Measurements from ENCODE around the gene CD300LF.

Gene CD300LF

DNA sequence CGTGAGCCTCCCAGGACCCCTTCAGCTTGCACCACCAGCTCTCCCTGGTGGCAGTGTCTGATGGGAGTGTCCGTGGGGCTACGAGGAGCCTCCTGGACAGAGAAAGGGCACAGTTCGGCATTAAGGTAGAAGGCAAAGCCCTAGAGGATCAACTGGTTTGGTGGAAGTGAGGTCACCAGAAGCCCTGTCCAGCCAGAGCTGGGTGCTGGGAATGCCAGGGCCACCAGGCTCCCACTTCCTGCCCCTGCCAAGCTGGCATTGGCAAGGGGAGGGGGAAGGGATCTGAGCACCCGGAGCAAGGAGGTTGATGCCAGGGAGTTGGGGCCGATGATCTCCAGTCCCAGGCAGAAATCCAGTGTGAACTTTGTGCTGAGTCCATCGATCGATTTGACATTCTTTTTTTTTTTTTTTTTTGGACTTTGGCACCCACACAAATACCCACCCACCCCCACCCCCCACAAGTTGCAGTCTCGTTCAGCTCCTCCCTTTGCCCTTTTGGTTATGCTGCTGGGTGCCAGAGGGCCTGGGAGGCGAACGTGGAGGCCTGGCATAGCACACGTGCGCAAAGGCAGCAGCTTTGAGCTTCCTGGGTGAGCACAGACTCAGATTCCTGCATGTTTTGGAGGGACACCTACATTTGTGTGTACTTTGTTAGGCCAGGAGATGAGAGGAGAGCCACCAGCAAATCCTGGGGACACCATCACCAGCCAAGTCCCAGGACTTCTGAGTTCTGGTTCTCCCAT is 37.8 kb upstream of the CD300LF start:
- H3K9me3 Mint-ChIP-seq: no peaks in the 10 kb centered on the region
- H3K4me3 Mint-ChIP-seq: peak overlapping the region; percentile 92
- peaks cover 57% of the 10 kb centered on the region for H3K36me3 Mint-ChIP-seq (ENCODE audit: low read depth)
- peak overlapping the region; percentile 93 for H3K27ac Mint-ChIP-seq
- peaks cover 66% of the 10 kb centered on the region for H3K4me1 Mint-ChIP-seq (ENCODE audit: low read depth)
- DNase-seq: no peak
- no peaks in the 10 kb centered on the region for H3K27me3 Mint-ChIP-seq

DNA sequence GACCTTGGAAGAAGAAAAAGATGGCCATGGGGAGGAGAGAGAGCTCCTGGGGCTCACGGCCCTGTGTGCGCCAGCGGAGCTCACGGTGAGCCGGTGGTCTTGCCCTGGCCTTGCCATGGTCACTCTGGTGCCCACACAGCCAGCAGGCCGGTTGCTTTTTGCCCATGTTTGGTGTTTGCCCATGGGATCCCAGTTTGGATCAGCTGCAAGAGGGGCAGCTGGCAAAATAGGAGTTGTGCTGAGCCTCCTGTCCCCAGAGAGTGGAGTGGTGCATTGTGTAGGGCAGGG is 37.3 kb upstream of the CD300LF start:
- H3K9me3 Mint-ChIP-seq: no peaks in the 10 kb centered on the region
- no peak for DNase-seq
- H3K27me3 Mint-ChIP-seq: no peaks in the 10 kb centered on the region
- peak overlapping the region; percentile 92 for H3K4me3 Mint-ChIP-seq
- H3K27ac Mint-ChIP-seq: peak overlapping the region; percentile 93
- H3K36me3 Mint-ChIP-seq (ENCODE audit: low read depth): peaks cover 52% of the 10 kb centered on the region
- peaks cover 61% of the 10 kb centered on the region for H3K4me1 Mint-ChIP-seq (ENCODE audit: low read depth)

DNA sequence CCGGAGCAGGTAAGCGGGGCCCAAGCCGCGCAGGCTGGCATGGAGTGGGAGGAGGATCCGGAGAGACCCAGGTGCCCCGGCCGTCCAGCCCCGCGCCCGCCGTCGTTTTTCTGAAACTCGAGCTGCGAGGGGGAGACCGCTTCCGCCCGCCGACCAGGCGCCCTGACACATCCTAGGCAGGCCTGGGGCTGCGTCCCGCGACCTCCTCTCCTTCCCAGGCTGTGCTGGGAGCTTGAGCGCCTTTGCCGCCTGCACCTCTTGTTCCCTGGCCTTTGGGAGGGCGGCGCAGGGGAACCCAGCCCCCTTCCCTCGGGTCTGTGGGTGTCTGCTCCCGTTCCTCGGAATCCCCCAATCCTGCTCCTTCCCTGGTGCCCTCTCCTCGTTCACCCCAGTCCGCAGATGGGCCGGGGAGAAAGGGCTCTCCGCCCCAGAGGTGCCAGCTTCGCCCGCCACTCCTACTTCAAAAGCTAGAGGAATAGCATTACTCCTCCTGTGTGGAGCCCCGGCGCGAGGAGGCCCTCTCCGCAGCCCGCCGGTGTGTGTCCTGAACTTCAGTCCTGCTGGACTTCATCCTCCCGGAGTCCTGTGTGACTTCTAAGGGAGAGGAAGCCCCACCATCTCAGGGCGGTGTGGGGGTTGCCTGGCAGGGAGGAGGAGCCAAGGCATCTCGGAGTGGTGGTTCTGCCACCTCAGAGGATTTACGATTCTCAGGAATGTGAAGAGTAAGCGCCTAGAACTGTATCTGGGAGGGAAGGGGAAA is 36.7 kb upstream of the CD300LF start:
- Mint-ChIP-seq H3K36me3 (ENCODE audit: low read depth) (peaks cover 47% of the 10 kb centered on the region), H3K27ac (peak overlapping the region; percentile 93), H3K4me1 (ENCODE audit: low read depth) (peaks cover 61% of the 10 kb centered on the region), H3K27me3 (no peaks in the 10 kb centered on the region), H3K9me3 (no peaks in the 10 kb centered on the region), H3K4me3 (peak overlapping the region; percentile 92)
- DNase-seq: peak; percentile 71

DNA sequence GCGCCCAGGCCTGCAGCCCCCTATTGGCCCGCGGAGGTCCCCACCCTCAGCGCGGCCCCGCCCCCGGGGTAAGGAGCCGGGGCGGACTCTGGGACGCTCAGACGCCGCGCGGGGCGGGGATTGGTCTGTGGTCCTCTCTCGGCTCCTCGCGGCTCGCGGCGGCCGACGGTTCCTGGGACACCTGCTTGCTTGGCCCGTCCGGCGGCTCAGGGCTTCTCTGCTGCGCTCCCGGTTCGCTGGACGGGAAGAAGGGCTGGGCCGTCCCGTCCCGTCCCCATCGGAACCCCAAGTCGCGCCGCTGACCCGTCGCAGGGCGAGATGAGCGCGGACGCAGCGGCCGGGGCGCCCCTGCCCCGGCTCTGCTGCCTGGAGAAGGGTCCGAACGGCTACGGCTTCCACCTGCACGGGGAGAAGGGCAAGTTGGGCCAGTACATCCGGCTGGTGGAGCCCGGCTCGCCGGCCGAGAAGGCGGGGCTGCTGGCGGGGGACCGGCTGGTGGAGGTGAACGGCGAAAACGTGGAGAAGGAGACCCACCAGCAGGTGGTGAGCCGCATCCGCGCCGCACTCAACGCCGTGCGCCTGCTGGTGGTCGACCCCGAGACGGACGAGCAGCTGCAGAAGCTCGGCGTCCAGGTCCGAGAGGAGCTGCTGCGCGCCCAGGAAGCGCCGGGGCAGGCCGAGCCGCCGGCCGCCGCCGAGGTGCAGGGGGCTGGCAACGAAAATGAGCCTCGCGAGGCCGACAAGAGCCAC is 36.0 kb upstream of the CD300LF start, which contains the start of gene NHERF1:
Gene NHERF1 (plus strand): TSS at position 100 of the 750 bp plus-strand sequence. CDS start 219 bp downstream, at position 319.
- H3K4me3 Mint-ChIP-seq: peak within 1 kb of the TSS; percentile 92
- H3K9me3 Mint-ChIP-seq: no peaks in the 10 kb centered on the region
- H3K27ac Mint-ChIP-seq: peak within 1 kb of the TSS; percentile 93
- DNase-seq: peak; percentile 97
- peaks cover 61% of the 10 kb centered on the region for H3K4me1 Mint-ChIP-seq (ENCODE audit: low read depth)
- H3K27me3 Mint-ChIP-seq: no peaks in the 10 kb centered on the region
- peaks cover 43% of the 10 kb centered on the region for H3K36me3 Mint-ChIP-seq (ENCODE audit: low read depth)

DNA sequence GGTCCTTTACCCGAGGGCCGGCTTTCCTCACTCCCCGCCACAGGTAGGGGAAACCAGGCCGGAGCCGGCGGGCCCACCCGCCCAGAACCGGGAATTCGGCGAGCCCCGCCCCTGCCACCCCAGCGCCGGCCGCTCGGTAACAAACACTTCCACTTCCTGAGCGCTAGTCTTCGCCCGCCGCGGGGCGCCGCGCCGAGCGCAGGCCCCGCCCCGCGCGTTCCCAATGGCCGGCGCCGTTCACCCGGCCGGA is 35.5 kb upstream of the CD300LF start:
- peaks cover 61% of the 10 kb centered on the region for H3K4me1 Mint-ChIP-seq (ENCODE audit: low read depth)
- no peaks in the 10 kb centered on the region for H3K27me3 Mint-ChIP-seq
- DNase-seq: no peak
- H3K36me3 Mint-ChIP-seq (ENCODE audit: low read depth): peaks cover 38% of the 10 kb centered on the region
- peak overlapping the region; percentile 83 for H3K27ac Mint-ChIP-seq
- no peaks in the 10 kb centered on the region for H3K9me3 Mint-ChIP-seq
- H3K4me3 Mint-ChIP-seq: peak overlapping the region; percentile 75

DNA sequence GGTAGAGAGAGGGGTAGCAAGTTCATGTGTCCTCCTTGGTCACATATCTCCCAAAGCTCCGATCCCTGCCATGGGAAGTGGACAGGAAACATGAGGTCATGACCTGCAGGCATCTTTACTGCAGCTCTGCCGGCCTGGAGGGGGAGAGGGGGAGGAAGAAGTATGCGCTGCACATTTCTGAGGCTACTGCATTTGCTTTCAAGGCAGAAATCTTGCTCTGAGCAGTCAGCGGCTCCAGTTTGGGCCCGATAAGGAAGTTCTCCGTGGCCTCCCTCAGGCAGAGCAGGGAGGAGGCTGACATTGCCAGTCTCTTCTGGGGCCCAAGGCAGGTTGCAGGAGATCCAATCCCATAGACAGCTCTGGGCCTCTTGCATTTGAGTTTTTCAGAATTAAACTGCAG is 34.2 kb upstream of the CD300LF start:
- H3K27me3 Mint-ChIP-seq: no peaks in the 10 kb centered on the region
- peak overlapping the region; percentile 75 for H3K4me3 Mint-ChIP-seq
- H3K9me3 Mint-ChIP-seq: no peaks in the 10 kb centered on the region
- no peak for DNase-seq
- H3K4me1 Mint-ChIP-seq (ENCODE audit: low read depth): peaks cover 61% of the 10 kb centered on the region
- peak overlapping the region; percentile 48 for H3K27ac Mint-ChIP-seq
- peaks cover 27% of the 10 kb centered on the region for H3K36me3 Mint-ChIP-seq (ENCODE audit: low read depth)

DNA sequence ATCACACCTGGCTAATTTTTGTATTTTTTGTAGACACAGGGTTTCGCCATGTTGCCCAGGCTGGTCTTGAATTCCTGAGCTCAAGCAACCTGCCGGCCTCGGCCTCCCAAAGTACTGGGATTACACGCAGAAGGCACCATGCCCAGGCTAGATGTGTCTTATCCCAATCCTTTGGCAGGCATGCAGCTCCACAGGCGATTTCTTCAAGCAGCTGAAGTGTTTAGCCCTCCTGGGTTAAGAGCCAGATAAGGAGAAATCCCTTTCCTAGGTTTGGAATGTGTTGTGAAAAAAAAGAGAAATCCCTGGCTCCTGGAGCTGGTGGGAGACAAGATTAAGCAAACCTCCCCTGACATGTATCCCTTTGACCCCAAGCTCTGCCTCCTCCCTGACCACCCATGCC is 33.7 kb upstream of the CD300LF start:
- DNase-seq: no peak
- Mint-ChIP-seq H3K4me3 (no peak overlapping the region), H3K9me3 (no peaks in the 10 kb centered on the region), H3K27me3 (no peaks in the 10 kb centered on the region), H3K36me3 (ENCODE audit: low read depth) (peaks cover 21% of the 10 kb centered on the region), H3K27ac (peak overlapping the region; percentile 48), H3K4me1 (ENCODE audit: low read depth) (peaks cover 61% of the 10 kb centered on the region)

DNA sequence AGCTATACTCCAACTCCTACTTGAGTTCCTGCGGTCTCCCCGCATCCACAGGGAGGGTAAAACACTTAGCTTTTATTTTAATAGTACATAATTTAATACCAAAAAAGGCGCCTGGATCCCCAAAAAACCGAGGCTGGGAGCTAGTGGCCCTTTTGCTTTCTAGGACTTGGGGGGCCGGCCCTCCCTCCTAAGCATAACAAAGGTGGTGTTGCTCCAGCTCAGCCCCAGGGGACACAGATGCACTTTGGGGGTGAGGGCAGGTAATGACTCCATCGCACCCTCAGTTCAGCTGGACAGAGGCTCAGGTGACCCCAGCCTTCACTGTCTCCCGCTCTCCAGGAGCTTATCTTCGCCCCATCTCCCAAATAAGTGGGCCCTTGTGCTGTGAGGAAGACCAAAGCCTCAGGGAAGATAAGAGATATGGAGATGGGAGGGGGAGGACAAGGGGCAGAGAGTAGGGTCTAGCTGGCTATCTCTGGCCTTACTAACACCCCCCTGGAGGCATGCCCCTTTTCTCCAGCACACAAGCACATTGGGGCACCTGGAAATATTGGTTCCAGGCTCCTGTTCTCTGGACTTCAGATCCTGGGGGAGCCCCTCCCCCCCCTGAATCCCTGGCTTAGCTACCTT is 32.9 kb upstream of the CD300LF start:
- Mint-ChIP-seq H3K36me3 (ENCODE audit: low read depth) (peaks cover 14% of the 10 kb centered on the region), H3K9me3 (no peaks in the 10 kb centered on the region), H3K4me3 (no peak overlapping the region), H3K27me3 (no peaks in the 10 kb centered on the region), H3K4me1 (ENCODE audit: low read depth) (peaks cover 61% of the 10 kb centered on the region), H3K27ac (no peak overlapping the region)
- no peak for DNase-seq

DNA sequence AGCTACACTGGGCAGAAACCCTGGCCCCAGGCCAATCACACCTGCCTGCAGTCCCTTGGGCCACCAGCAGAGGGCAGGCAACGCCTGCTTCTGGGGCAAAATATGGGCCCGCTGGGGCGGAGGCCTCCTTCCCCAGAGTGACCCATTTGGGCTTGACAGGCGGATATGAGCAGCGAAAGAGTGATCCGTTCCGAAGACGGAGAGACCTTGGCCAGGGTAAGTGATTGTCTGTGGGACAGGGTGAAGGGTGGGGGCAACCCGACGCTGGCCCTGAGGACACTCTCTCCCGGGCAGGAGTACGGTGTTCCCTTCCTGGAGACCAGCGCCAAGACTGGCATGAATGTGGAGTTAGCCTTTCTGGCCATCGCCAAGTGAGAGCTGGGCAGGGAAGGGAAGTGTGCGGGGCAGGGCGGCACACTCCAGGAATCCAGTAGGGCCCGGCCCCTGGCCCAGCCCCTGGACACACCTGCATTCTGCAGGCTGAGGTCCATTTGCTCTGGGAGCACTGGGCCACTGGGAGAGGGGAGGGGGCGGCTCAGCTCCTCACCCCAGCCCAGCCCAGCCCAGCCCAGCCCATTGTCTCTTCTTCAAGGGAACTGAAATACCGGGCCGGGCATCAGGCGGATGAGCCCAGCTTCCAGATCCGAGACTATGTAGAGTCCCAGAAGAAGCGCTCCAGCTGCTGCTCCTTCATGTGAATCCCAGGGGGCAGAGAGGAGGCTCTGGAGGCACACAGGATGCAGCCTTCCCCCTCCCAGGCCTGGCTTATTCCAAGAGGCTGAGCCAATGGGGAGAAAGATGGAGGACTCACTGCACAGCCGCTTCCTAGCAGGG is 32.2 kb upstream of the CD300LF start:
- Mint-ChIP-seq H3K36me3 (ENCODE audit: low read depth) (peaks cover 8% of the 10 kb centered on the region), H3K4me3 (peak overlapping the region; percentile 18), H3K27me3 (no peaks in the 10 kb centered on the region), H3K9me3 (no peaks in the 10 kb centered on the region), H3K27ac (peak overlapping the region; percentile 55), H3K4me1 (ENCODE audit: low read depth) (peaks cover 69% of the 10 kb centered on the region)
- DNase-seq: peak; percentile 94

DNA sequence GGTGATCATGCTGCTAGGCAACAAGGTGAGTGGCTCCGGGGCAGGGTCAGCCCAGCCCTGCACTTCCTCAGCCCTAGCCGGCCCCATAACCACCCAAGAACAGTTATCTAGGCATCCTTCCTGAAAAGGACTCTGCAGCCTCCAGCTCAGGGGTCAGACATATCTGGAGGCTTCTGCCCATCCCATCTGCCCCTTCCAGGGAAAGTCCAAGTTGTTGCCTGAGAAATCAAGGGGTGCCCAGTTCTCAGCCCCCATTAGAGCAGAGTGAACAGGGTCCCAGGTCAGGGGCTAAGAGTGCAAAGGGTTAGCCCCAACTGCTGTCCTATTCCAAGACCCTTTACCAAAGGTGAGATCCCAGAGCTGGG is 31.6 kb upstream of the CD300LF start:
- no peak overlapping the region for H3K27ac Mint-ChIP-seq
- peaks cover 2% of the 10 kb centered on the region for H3K36me3 Mint-ChIP-seq (ENCODE audit: low read depth)
- no peaks in the 10 kb centered on the region for H3K27me3 Mint-ChIP-seq
- peaks cover 73% of the 10 kb centered on the region for H3K4me1 Mint-ChIP-seq (ENCODE audit: low read depth)
- H3K9me3 Mint-ChIP-seq: no peaks in the 10 kb centered on the region
- DNase-seq: no peak
- H3K4me3 Mint-ChIP-seq: no peak overlapping the region

DNA sequence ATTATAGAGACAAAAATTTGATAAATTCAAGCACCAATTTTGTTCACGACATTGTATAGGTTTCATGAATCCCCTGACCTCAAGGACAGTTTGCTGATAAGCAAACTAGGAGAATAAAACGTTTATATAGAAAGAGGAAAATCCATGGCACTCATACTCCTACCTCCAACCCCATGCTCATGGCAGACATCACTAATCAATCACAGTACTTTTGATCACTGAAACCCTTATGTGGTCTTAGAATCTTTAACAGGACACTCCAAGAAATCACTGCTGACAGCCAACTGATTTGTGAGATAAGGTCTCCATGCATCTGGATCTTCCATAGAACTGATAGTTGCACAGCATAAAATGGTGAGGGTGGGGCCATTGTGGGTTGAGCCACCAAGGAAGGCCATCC is 31.0 kb upstream of the CD300LF start:
- H3K4me3 Mint-ChIP-seq: no peak overlapping the region

DNA sequence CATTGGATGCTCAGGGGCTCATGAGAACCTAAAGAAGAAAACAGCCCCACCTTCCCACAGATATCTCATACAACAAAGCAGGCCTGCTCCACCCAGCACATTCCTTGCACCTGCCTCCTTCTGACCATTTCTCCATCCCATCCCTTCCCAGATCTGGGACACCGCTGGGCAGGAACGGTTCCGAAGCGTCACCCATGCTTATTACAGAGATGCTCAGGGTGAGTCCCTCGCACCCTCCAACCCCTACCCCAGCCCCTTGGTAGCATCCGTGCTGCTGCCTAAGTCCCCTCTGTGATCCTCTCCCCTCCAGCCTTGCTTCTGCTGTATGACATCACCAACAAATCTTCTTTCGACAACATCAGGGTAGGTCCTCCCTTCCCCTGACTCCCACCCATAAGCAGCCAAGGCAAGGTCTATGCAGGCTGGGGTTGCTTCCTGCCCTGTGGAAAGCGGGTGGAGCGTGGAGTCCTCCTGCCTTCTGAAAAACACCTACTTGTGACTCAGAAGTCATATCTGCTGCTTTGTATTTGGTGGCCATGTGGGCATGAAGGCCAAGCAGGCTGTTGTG is 30.3 kb upstream of the CD300LF start:
- Mint-ChIP-seq H3K27me3 (no peaks in the 10 kb centered on the region), H3K27ac (peak overlapping the region; percentile 89), H3K36me3 (ENCODE audit: low read depth) (no peaks in the 10 kb centered on the region), H3K4me1 (ENCODE audit: low read depth) (peaks cover 85% of the 10 kb centered on the region), H3K4me3 (no peak overlapping the region), H3K9me3 (no peaks in the 10 kb centered on the region)
- no peak for DNase-seq

More for the DNA sequence above, 31.0 kb upstream of the CD300LF start:
- no peak overlapping the region for H3K27ac Mint-ChIP-seq
- H3K27me3 Mint-ChIP-seq: no peaks in the 10 kb centered on the region
- peaks cover 2% of the 10 kb centered on the region for H3K36me3 Mint-ChIP-seq (ENCODE audit: low read depth)
- H3K9me3 Mint-ChIP-seq: no peaks in the 10 kb centered on the region
- H3K4me1 Mint-ChIP-seq (ENCODE audit: low read depth): peaks cover 78% of the 10 kb centered on the region
- DNase-seq: no peak

DNA sequence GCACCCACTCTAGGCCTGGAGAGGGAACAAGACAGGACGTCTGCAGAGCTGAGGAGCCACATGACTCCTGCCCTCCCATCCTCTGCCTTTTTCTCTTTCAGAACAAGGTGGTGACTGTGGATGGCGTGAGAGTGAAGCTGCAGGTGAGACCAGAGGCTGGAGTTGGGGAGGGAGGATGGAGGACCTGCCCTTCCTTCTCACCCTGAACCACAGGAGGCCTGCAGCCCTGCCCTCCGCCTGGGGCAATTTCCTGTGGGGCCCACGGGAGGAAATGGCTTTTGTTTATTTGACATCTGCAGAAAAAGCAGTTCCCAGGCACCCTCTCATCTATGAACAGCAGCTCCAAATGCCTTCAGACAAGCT is 29.4 kb upstream of the CD300LF start:
- Mint-ChIP-seq H3K9me3 (no peaks in the 10 kb centered on the region), H3K4me3 (peak overlapping the region; percentile 33), H3K27me3 (no peaks in the 10 kb centered on the region), H3K27ac (peak overlapping the region; percentile 89), H3K36me3 (ENCODE audit: low read depth) (no peaks in the 10 kb centered on the region), H3K4me1 (ENCODE audit: low read depth) (peaks cover 85% of the 10 kb centered on the region)
- DNase-seq: peak; percentile 67

All from activated T-cell treated with anti-CD3 and anti-CD28 coated beads, Interleukin-2, amount 50 U/mL, for 24 hours (primary cell).